GDM1 (cell line): Measurements from ENCODE around the gene SLC20A1.
A peak's percentile ranks its signal among the peaks of the same experiment; 100 is the strongest.

ENCODE experiments used
- DNase-seq: peaks from one replicate; lab custom pipeline; 2025; lab: John Stamatoyannopoulos, UW

The SLC20A1 gene

DNA sequence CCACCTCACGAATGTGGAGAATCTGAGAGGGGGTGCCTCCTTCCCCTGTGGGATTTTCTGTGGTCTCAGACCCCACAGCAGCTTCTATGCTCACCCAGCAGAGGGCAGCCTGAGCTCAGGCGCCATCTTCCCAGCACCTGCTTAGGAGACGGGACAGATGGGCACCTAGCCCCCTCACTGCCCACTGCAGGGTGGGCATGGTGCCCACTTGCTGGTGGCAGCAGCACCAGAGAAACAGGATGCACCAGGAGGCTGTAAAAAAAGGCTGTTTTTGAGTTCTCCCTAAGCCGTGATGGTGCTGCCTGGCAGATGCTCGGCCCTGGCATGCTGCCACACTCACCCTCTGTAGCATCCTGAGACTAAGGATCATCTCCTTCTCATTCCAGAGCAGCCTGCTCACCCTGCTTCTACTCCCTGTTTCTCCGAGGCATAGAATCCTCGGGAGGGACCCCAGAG lies 19.1 kb upstream of the SLC20A1 start:
- peak; percentile 72 for DNase-seq

DNA sequence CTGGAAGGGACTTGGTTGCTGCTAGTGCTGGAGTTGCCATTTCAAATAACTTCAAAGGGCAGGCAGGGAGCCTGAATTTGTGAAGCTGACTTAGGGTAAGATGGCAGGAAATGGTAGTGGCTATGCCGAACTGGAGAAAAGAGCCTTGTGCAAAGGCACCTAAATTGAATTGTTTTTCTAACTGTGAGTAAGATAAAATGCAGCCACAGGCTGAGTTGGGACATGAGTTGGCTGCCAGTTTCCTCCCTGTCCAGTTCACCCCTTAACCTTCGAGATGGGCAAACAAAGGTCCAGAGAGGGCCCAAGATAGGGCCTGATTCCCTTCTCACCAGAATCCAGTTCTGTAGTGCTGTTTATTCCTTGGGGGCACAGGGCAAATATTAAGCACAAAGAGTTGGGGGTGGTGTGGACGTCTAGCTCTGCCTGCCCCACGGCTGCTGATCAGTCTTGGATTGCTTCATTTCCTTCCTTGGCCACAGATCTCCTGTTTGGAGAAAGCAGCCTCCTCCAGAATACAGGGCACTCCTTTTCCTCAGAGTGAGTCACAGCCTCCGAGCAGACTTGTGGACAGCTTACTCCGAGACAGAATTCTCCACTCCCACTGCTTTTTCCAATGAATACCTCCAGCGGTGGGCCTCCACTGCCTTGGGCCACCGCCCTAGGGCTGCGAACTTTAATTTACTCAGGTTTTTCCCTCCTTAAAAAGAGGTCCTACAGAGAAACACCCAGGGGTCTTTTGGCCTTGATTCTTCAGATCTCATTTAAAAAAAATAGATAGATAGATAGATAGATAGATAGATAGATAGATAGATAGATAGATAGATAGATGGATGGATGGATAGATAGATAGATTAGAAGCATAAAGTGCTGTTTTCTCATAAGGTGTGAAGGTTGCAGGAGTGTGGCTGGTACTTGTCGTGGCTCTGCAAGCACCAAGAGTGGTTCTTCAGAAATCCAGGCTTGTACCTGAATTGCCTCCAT lies 18.4 kb upstream of the SLC20A1 start:
- peak; percentile 74 for DNase-seq

DNA sequence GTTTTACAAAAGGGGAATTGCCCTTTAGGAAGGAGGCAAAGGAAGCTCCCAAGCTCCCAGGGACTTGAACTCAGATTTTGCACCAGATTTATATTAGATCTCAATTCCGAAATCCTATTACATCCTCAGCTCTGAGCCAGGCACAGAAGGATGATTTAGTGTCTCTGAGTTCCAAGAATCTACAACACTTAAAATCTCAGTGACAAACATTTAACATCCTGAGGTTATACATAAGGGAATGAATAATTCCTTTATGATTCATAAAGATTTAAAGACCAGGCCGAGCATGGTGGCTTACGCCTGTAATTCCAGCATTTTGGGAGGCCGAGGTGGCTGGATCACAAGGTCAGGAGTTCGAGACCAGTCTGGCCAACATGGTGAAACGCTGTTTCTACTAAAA lies 16.5 kb upstream of the SLC20A1 start:
- DNase-seq = no peak

DNA sequence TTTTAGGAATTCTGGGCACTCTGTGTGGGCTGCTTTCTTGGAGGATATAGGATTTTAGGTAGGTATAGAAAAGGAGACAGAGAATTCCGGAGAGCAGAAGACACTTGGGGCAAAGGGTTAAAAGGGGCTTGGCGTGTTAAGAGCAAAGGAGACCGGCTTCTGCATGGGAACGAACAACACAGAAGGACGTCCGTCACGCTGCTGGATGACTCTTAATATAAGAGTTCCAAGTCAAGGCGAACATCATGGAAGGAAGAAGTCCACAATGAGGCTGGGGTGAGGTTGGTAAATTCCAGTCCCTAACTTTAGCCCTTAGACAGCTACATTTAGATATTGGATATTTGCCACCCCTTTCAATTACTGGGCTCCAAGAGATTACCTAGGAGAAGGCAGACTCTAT lies 15.9 kb upstream of the SLC20A1 start:
- DNase-seq = no peak

DNA sequence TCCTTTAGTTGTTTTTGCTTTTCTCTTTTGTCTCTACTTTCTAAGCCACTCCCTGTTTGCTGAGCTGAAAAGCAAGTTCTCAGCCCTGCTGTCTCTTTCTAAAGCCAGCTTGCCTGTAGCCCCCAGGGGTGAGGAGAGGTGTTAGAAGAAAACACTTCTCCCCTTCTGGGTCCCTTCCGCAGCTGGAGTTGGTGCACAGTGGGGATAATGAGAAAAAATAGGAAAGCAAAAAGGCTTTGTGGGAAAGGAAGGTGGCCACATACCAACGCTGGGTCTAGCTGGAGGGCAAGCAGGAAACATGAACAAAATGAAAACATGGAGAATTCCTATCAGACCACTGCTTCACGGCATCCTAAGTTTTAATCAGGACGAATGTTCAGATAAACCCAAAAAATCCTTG lies 15.5 kb upstream of the SLC20A1 start:
- DNase-seq = no peak

DNA sequence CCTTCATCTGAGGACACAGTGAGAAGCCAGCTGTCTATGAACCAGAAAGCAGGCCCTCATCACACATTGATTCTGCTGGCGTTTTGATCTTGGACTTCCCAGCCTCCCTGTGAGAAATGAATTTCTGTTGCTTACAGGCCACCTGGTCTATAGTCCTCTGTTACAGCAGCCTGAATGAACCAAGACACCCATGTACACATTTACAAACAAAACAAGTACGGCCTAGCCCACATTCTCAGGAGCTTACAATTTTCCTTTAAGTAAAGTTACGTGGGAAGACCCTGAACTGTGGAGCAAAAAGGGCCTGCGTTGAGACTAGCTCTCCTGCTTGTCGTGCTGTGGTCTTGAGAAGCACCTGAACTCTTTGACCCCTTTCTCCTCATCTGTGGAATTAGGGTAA lies 12.0 kb upstream of the SLC20A1 start:
- DNase-seq = no peak

DNA sequence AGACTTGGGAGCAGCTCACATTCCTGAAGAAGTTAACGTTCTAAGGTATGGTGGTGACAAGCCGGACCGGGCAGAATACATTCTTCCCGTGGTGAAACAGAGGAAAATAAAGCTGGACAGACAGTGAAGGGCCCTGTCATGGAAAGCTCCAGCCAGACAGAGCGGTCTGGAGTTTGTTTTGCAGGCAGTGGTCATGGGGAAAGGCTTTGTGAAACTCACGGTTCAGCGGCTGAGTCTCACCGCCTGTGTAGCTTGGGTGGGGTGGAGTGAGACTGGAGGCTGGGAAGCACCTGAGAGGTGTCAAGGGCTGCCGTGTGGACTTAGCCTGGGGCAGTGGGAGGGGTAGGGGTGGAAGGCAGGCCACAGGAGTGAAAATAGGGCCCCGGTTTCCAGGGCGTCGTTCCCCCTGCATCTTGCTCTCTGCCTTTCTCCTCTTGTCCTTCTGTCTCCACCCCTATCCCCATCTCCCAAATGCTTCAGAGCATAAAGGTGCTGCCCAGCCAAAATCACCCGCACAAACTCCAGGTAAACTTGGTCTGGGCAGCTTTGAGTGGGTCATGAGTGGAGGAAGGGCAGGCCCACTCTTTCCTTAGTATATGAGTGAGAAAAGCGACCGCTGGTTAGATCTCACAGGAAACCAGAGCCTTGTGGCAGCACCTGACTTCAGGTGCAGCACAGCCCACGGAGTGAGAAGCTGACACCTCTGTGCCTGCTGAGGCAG lies 11.4 kb upstream of the SLC20A1 start:
- no peak for DNase-seq

DNA sequence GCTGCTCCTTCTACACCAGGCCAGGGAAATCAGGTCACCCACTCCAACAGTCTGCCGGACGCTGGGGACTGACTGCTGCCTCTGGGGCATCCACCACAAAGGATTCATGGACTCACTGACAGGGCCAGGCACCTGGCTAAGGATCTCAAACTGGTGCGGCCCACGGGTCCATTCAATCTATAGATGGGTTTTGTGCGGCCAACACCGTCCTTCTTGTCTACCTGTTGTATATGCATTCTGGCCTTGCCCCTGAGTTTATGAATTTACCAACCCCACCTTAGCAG lies 10.9 kb upstream of the SLC20A1 start:
- no peak for DNase-seq

DNA sequence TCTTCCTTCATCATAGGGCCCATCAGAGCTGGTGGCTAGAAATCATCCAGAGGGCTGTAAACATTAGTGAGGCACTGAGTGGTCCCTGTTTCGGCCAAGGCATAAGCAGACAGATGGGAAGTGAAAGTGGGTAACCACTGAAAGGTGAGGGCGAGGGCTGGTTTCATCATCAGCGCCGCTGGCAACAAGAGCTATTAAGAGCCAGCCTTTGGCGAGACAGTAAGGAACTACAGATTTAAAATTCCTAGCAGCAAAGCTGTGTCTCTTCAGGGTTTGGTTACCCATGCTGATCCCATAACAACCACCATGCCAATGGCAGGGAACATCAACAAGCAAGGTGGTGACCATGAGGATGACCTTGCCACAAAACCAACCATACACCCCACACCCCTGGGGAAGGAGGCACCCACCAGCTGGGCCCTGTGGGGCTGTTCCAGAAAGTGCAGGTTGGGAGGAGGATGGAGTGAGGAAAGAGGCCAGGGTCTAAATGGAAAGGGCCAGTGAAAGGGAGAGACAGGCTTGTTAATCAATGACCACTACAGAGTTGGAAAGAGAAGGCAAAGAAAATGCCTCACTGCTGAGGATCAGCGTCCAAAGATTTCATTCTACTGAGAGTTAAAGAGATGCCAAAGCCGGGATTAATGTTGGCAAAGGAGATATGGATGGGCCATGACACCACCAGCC lies 9.0 kb upstream of the SLC20A1 start:
- no peak for DNase-seq

DNA sequence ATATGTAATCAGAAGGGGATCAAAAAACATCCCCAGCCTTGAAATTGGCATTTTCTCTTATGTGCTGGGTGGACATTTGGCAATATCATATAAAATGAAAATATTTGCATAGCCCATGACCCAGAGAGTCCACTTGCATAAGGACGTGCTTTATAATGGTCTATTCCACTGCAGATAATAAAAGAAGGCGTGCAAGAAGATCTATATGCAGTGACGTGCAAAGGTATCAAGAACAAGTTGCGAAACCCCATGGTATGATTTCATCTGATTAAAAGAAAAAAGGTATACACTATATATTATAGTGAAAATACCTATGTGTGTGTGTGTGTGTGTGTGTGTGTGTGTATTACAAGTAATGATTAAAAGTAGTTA lies 8.5 kb upstream of the SLC20A1 start:
- no peak for DNase-seq

DNA sequence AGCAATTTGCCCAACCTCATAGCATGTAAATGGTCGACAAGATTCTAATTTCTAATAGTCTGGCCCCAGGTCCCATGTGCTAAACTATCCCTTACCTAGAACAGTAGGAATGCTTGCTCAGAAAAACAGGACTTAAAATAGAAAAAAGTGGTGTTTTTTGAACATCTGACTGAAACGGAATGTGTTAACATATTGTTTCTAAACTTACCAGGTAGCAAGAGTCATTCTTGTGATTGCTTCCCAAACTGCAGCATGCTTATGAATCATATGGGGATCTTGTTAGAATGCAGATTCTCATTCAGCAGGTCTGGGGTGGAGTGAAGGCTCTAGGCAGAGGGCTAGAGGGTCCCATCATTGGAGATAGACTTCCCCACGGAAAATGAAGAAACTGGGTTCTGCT lies 5.8 kb upstream of the SLC20A1 start:
- DNase-seq = no peak

DNA sequence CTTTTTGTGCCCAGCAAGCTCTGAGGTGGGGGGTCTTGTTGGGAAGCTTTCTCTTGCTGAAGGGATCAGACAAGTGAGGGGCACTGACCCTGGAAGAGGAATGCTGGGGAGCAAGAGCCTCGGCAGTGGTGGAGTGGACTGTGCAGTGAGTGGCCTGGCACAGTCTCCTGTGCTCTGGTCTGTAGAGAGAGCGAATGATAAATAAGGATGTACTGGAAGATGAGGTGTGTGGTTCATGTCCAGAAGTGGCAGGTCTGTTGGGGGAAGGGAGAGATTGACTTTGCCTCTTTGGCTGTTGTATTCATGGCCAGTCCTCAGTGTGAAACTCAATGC lies 5.3 kb upstream of the SLC20A1 start:
- DNase-seq = no peak

DNA sequence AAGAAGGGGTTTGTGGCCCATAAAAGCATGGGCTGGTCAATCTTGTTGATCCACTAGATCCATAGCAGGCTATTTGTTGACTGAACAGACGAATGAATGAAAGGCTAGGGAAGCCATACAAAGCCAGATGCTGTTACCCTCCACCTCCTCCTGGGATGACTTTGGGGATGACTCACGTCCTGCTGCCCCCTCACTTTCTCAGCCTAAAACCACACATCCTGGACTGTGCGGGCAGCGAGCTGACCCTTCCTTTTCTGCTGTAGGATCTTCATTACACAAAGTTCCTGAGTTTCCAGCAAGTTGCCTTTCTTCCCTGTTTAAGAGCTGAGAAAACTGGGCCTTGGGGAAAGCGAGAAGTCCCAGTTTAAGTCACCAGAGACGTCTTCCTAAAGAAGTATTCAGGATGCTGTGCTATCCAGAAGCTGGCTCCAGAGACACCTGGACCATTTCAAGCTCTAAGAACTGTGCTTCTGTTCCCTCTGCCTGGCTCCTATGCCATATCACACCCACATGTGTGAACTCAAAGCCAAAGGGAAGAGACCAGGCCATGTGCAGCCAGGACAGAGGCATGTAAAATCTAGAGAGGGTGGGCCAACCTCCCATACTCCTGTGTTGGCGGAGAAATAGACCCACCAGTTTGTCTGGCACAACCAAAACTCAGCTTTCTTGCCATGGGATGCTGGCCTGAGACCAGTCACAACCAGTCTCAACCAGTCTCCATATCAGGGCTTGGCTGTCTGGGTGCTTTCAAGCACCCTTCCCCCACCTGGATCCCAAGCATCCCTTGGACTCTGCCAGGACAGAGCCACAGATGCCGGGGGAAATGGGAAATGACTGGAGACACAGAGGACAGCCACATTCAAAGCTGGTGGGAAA lies 4.7 kb upstream of the SLC20A1 start:
- DNase-seq = no peak

DNA sequence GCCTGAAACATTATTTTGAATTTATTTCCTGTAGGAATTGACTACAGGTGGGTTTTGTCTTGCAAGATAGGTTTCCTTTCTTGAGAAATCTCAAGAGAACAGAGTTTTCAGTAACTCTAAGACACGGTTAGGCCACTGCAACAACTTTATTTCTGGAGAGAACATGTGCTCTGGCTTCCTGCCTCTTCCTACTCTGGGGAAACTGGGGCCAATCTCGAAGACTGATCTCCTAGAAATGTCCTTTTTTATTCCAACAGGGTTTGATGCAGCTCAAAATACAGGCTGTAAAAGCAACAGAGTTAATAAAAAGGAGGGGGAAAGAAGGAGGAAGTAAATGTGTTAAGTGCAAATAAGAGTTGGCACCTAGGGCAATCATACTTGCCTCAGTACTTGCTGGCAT lies 4.0 kb upstream of the SLC20A1 start:
- DNase-seq = no peak

DNA sequence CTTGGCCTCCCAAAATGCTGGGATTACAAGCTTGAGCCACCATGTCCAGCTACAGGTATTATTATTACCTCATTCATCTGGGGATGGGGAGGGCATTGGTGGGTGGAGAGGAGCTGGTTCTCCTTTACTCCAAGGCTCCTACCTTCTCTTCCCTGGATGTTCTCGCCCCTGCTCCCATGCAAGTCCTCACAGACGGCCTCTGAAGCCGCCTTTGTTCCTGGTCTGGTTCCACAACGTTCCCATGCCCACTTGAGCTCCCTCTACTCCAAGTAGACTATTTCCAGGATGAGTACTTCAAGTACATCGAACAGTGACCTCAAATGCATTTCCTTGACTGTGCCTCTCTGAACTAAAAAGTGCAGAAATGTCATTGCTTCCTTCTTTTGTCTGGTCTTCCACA lies 3.2 kb upstream of the SLC20A1 start:
- DNase-seq = no peak

DNA sequence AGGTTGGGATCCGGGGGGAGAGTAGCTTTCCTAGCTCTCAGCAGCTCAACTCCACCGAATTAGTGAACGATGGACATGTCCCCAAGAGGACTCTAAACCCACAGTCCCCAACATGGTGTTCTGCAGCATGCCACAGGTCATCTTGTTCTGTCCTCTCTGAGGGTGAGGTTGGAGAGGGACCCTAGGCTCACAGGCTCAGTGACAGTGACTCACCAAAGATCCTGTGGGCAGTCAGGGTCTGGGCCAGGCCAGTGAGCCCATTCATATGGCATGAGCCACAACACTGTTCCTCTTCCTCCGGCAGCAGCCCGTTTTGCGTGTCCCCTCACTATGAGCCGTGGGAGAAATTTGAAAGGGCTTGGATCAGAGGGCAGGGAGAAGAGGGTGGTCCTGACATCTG lies 2.8 kb upstream of the SLC20A1 start:
- DNase-seq = no peak

DNA sequence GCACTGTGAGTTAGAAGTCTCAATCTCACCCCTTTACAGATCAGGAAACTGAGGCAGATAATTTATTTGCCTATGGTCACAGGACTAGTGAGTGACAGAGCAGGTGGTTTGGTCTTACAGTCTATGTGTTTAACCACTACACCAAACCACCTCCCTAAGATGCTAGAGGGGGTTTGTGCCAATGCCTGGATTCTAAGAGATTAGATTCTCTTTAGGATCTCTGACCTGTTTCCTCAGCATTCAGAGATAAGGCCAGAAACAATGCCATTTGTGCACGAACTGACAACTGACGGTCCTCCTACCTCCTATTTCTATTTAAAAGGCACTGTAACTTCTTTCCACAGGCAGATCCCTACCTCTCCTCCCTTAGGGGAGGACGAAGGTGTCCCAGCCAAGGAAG lies 2.3 kb upstream of the SLC20A1 start:
- DNase-seq = no peak

DNA sequence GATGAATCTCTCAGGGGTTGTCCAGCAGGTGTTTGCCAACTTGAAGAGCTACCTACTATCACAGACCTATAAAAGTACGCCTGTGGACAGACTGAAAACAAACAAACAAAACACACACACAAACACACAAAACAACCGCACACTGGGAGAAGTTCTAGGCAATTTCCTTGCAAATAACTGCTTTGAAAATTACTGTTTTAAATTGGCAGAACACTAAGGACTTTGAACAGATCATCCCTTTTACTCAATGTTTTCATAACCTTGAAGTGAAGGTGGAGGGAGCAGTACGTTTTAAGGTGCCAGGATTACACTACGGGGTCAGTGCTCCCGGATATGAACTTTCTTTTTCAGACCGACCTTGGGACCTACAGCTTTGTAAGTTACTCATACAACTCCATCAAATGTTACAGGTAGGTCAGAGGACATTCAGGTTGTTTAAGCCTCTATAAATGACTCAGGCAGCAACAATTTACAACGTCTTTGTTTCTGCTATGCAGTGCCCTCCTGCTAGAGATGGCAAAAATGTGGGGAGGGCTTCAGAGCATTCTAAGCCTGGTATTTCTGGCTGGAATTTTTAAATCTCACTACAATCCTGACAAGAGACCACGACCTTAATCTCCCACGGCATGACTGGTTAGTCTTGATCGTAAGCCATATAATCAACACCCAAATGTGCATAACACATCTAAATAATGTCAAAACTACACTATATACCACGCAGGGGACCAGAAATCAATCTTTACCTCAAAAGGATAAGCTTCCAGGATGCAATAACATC lies 1.4 kb upstream of the SLC20A1 start:
- no peak for DNase-seq

DNA sequence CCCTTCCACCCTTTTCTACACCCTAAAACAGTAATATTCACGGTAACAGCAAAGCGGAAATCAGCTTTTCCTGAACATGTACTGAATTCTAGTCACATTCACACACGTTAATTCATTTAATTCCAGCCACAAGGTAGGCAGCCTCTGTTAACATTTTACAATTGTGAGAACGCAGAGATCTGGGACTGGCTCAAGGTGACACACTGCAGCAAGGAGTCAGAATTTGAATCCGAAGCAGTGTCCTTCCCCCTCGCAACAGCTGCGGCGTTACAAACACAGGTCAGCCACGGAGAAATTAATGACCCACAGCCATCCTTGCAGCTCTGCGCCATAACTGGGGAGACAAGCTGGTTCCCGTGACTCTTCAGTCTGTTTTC lies 818 bp upstream of the SLC20A1 start:
- no peak for DNase-seq

DNA sequence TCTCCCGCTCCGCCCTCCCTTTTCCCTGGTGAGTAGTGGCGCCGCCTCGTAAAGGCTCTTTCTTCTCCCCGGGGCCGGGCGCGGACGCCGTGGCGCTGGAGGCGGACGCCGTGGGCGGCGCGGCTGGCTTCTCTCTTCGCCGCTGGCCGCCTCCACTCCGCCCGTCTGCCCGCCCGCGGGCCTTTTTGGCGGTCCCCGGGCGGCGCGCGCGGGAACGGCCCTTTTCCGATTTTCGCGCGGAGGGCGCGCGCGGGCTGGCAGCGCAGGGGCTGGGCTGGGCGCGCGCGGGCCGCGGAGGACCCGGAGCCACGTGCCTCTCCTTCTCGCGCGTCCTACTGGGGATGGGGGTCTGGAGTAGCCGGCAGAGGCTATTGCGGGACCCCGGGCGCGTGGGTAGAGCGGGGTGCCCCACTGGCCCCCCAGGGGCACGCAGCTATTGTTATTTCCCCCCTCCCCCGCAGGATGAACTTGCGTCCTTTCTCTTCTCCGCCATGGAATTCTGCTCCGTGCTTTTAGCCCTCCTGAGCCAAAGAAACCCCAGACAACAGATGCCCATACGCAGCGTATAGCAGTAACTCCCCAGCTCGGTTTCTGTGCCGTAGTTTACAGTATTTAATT lies 472 bp downstream of the SLC20A1 start:
- DNase-seq = no peak
